ENCODE data around the gene BRCA2.

GRCh38 chr13:32447894-32448623 lies 132.8 kb downstream of the BRCA2 start:
- TF ChIP-seq ZNF274 (IDR thresholded peaks at IDR 0.05; ENCODE audit: low read depth, low read length) (no peak), YY1 (IDR thresholded peaks at IDR 0.05; ENCODE audit: insufficient read depth, insufficient read length) (no peak)
